Measurements from ENCODE around the gene CADM2.

DNA sequence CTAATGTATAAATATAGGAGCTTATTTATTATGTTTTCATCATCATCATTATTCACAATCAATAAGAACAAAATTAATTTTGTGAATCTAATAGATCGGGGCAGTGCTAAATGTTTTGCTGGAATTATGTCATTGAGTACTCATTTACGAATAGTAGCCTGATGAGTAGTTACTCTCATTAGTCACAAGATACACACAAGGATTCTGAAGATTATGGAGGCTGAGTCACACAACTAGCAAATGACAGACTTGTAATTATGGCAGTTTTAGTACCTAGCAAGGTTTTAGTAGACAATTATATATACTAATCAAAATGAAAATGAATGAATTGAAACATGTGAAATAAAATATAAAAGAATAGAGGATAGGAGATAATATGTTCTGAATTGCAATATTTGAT is 954.2 kb downstream of the CADM2 start:
- TF ChIP-seq, protein P1, sequence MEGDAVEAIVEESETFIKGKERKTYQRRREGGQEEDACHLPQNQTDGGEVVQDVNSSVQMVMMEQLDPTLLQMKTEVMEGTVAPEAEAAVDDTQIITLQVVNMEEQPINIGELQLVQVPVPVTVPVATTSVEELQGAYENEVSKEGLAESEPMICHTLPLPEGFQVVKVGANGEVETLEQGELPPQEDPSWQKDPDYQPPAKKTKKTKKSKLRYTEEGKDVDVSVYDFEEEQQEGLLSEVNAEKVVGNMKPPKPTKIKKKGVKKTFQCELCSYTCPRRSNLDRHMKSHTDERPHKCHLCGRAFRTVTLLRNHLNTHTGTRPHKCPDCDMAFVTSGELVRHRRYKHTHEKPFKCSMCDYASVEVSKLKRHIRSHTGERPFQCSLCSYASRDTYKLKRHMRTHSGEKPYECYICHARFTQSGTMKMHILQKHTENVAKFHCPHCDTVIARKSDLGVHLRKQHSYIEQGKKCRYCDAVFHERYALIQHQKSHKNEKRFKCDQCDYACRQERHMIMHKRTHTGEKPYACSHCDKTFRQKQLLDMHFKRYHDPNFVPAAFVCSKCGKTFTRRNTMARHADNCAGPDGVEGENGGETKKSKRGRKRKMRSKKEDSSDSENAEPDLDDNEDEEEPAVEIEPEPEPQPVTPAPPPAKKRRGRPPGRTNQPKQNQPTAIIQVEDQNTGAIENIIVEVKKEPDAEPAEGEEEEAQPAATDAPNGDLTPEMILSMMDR (IDR thresholded peaks at IDR 0.05): no peak
- TF ChIP-seq EZH2phosphoT487 (IDR thresholded peaks at IDR 0.05): no peak

All from neural progenitor cell (in vitro differentiated cells).